ENCODE data around the gene SCAPER. TPM values are rescaled to one million over a fixed set of nuclear protein-coding genes. Genes with fewer than 3 reads are reported as not detected.

SCAPER gene
- total RNA-seq, 1 donor: 8.3 TPM

- Histone ChIP-seq H3K4me2 (ENCODE audit: insufficient read depth, low read length) (no peak overlapping the region), H3K4me1 (ENCODE audit: insufficient read depth, low read length) (no peaks in the 10 kb centered on the region), H3K79me2 (ENCODE audit: insufficient read depth, low read length) (no peaks in the 10 kb centered on the region), H3K36me3 (ENCODE audit: insufficient read depth, low read length) (no peaks in the 10 kb centered on the region), H3K27ac (ENCODE audit: low read depth, low read length) (no peak overlapping the region), H3K9me3 (ENCODE audit: low read depth, low read length) (peaks cover 5% of the 10 kb centered on the region), H3K4me3 (ENCODE audit: insufficient read depth, low read length) (no peak overlapping the region), H2AFZ (ENCODE audit: low read length) (no peak overlapping the region), H4K20me1 (ENCODE audit: insufficient read depth, low read length) (no peaks in the 10 kb centered on the region), H3K27me3 (ENCODE audit: insufficient read depth, low read length) (no peaks in the 10 kb centered on the region)
- DNase-seq (ENCODE audit: insufficient read length, low spot score, missing footprints): no peak
- TF ChIP-seq, protein P1, sequence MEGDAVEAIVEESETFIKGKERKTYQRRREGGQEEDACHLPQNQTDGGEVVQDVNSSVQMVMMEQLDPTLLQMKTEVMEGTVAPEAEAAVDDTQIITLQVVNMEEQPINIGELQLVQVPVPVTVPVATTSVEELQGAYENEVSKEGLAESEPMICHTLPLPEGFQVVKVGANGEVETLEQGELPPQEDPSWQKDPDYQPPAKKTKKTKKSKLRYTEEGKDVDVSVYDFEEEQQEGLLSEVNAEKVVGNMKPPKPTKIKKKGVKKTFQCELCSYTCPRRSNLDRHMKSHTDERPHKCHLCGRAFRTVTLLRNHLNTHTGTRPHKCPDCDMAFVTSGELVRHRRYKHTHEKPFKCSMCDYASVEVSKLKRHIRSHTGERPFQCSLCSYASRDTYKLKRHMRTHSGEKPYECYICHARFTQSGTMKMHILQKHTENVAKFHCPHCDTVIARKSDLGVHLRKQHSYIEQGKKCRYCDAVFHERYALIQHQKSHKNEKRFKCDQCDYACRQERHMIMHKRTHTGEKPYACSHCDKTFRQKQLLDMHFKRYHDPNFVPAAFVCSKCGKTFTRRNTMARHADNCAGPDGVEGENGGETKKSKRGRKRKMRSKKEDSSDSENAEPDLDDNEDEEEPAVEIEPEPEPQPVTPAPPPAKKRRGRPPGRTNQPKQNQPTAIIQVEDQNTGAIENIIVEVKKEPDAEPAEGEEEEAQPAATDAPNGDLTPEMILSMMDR (IDR thresholded peaks at IDR 0.05; ENCODE audit: extremely low read depth, low read depth, low read length): no peak
These were observed 322.6 kb downstream of the SCAPER start for GRCh38 chr15:76582550-76582949.

DNA sequence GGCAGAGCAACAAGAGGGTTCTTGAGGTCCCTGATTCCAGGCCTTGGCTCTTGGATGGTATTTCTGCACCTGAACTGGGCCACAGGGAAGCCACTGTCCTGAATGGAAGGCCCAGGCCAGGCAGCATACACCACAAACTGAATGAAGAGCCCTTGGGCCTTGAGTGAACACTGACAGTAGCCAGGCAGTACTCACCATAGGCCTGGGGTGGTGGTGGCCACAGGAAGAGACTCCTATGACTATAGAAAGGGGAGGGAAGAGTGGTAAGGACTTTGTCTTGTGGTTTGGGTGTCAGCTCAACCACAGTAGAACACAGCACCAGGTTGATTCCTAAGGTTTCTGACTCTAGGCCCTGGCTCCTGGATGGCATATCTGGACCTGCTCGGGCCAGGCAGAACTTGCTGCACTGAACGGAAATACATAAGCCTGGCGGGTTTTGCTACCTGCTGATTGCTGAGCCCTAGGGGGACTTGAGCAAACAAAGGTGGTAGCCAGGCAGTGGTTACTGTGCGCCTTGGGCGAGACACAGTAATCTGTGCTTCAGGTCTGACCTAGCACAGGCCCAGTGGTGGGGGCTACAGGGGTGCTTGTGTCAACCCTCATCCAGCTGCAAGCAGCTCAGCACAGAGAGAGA, 327.1 kb downstream of the SCAPER start:
- Histone ChIP-seq H3K79me2 (ENCODE audit: insufficient read depth, low read length) (no peaks in the 10 kb centered on the region), H4K20me1 (ENCODE audit: insufficient read depth, low read length) (no peaks in the 10 kb centered on the region), H2AFZ (ENCODE audit: low read length) (no peak overlapping the region), H3K27ac (ENCODE audit: low read depth, low read length) (no peak overlapping the region), H3K4me1 (ENCODE audit: insufficient read depth, low read length) (peaks cover 7% of the 10 kb centered on the region), H3K27me3 (ENCODE audit: insufficient read depth, low read length) (no peaks in the 10 kb centered on the region), H3K36me3 (ENCODE audit: insufficient read depth, low read length) (no peaks in the 10 kb centered on the region), H3K4me3 (ENCODE audit: insufficient read depth, low read length) (no peak overlapping the region), H3K4me2 (ENCODE audit: insufficient read depth, low read length) (no peak overlapping the region), H3K9me3 (ENCODE audit: low read depth, low read length) (peaks cover 5% of the 10 kb centered on the region)
- no peak for DNase-seq (ENCODE audit: insufficient read length, low spot score, missing footprints)
- TF ChIP-seq, protein P1 (IDR thresholded peaks at IDR 0.05; ENCODE audit: extremely low read depth, low read depth, low read length): no peak

GRCh38 chr15:76576523-76577279, 328.4 kb downstream of the SCAPER start:
- H3K4me1 ChIP-seq (ENCODE audit: insufficient read depth, low read length): peaks cover 7% of the 10 kb centered on the region
- no peak overlapping the region for H3K27ac ChIP-seq (ENCODE audit: low read depth, low read length)
- DNase-seq (ENCODE audit: insufficient read length, low spot score, missing footprints): no peak
- H4K20me1 ChIP-seq (ENCODE audit: insufficient read depth, low read length): no peaks in the 10 kb centered on the region
- H3K4me2 ChIP-seq (ENCODE audit: insufficient read depth, low read length): peak overlapping the region; percentile 44
- H3K27me3 ChIP-seq (ENCODE audit: insufficient read depth, low read length): no peaks in the 10 kb centered on the region
- TF ChIP-seq, protein P1 (IDR thresholded peaks at IDR 0.05; ENCODE audit: extremely low read depth, low read depth, low read length): no peak
- no peaks in the 10 kb centered on the region for H3K36me3 ChIP-seq (ENCODE audit: insufficient read depth, low read length)
- H2AFZ ChIP-seq (ENCODE audit: low read length): no peak overlapping the region
- H3K4me3 ChIP-seq (ENCODE audit: insufficient read depth, low read length): no peak overlapping the region
- peaks cover 2% of the 10 kb centered on the region for H3K9me3 ChIP-seq (ENCODE audit: low read depth, low read length)
- no peaks in the 10 kb centered on the region for H3K79me2 ChIP-seq (ENCODE audit: insufficient read depth, low read length)

DNA sequence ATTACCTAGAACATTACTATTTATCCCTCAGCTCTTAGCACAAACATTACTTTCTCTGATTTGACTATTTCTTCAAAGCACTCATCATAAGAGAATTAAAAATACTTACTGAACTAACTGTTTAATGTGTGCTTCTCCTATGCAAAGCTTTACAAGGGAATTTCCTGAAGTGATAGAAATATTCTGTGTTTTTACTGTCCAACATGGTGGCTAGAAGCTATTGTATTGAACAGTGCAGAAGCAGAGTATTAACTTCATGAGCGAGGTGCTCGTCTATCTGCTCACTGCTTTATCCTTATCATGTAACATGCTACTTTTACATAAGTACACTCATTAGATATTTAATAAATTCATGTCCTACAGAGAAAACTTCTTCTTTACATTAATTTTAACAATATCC, 329.5 kb downstream of the SCAPER start:
- Histone ChIP-seq H2AFZ (ENCODE audit: low read length) (no peak overlapping the region), H3K36me3 (ENCODE audit: insufficient read depth, low read length) (no peaks in the 10 kb centered on the region), H3K27ac (ENCODE audit: low read depth, low read length) (no peak overlapping the region), H3K4me1 (ENCODE audit: insufficient read depth, low read length) (peaks cover 7% of the 10 kb centered on the region), H3K9me3 (ENCODE audit: low read depth, low read length) (no peaks in the 10 kb centered on the region), H4K20me1 (ENCODE audit: insufficient read depth, low read length) (no peaks in the 10 kb centered on the region), H3K27me3 (ENCODE audit: insufficient read depth, low read length) (no peaks in the 10 kb centered on the region), H3K79me2 (ENCODE audit: insufficient read depth, low read length) (no peaks in the 10 kb centered on the region), H3K4me2 (ENCODE audit: insufficient read depth, low read length) (no peak overlapping the region), H3K4me3 (ENCODE audit: insufficient read depth, low read length) (no peak overlapping the region)
- TF ChIP-seq, protein P1 (IDR thresholded peaks at IDR 0.05; ENCODE audit: extremely low read depth, low read depth, low read length): no peak
- DNase-seq (ENCODE audit: insufficient read length, low spot score, missing footprints): no peak
